MV-4-11 (cell line): Measurements from ENCODE around the gene MLLT3.
"Not testable (repeated sequence)": the region's sequence is repeated elsewhere in the genome, so short reads cannot be mapped to it uniquely, and the experiment has no call there.

Experiments used
- DNase-seq: peaks from one replicate; lab custom pipeline; 2025; lab: John Stamatoyannopoulos, UW

The MLLT3 gene

DNA sequence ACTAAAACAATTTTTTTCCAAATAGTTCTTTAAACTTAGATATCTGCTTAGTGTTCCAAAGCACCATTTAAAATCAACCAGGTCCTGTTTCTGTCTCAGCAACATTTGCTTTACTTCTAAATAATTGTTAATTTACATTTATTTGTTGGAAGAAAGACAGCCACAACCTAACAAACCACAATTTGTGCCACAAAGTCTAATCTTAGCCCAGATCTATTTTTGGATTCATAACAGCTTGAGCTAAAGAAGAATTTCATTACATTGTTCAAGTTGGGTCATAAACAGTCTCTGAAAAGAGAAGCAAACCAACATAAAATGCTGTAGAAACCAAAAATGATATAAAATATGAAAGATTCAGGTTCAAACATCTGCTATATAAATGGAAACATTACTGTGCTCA lies 24.4 kb downstream of the MLLT3 start:
- no peak for DNase-seq

DNA sequence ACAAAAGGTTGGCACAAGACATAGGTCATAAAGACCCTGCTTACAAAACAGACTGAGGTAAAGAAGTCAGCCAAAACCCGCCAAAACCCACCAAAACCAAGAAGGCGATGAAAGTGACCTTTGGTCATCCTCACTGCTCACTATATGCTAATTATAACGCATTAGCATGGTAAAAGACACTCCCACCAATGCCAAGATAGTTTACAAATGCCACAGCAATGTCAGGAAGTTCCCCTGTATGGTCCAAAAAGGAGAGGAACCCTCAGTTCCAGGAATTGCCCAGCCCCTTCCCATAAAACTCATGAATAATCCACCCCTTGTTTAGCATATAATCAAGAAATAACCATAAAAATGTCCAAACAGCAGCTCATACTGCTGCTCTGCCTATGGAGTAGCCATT lies 27.7 kb downstream of the MLLT3 start:
- no peak for DNase-seq

GRCh38 chr9:20593537-20593936 lies 28.8 kb downstream of the MLLT3 start:
- no peak for DNase-seq

DNA sequence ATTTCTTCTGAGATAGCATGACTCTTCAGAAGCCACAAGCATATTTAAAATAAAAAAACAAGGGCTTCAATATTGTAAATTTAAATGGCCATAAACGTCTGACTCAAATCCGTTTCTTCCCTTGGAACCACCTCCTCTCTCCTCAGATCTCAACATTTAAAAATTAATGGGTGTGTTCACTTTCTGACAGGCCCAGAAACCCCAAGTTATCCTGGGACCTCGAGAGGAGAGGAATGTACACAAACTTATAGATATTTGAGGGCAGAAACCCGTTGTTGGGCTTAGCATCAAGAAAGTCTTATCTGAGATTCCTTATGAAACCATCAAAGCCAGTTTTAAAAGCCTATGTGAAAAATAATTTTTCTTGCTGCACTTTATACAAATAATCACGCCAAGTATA lies 29.2 kb downstream of the MLLT3 start:
- DNase-seq = no peak

- DNase-seq = no peak
Observed at GRCh38 chr9:20592673-20593072, 29.6 kb downstream of the MLLT3 start.

DNA sequence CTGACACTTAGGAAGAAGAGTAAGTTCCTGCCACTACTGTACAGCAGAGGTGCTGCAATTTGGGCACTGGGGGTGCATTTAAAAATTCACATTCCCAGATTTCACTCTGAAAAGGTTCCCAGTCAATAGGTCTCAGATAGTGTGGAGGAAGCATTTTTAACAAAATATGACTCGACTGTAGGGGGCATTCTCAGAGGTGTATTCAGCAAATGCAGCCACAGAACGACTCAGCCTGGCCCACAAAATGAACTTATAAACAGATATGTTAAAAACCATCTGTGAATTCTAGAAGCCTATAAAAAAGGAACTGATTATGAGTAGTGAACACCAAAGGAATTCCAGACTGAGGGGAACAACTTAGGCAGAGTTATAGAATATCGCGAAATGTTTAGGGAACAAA lies 31.1 kb downstream of the MLLT3 start:
- DNase-seq = no peak

GRCh38 chr9:20584968-20585643 lies 37.2 kb downstream of the MLLT3 start:
- DNase-seq = no peak

DNA sequence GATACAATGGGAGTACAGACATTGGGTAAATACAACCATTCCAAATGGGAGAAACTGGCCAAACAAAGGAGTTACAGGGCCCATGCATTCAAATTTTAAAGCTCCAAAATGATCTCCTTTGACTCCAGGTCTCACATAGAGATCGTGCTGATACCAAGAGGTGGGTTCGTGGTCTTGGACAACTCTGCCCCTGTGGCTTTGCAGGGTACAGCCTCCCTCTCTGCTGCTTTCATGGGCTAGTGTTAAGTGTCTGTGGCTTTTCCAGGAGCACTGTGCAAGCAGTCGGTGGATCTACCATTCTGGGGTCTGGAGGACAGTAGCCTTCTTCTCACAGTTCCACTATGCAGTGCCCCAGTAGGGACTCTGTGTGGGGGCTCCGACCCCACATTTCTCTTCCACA lies 39.2 kb downstream of the MLLT3 start:
- DNase-seq = not testable (repeated sequence)

GRCh38 chr9:20582150-20582549 lies 40.1 kb downstream of the MLLT3 start:
- no peak for DNase-seq

GRCh38 chr9:20580673-20581072 lies 41.6 kb downstream of the MLLT3 start:
- DNase-seq = no peak

DNA sequence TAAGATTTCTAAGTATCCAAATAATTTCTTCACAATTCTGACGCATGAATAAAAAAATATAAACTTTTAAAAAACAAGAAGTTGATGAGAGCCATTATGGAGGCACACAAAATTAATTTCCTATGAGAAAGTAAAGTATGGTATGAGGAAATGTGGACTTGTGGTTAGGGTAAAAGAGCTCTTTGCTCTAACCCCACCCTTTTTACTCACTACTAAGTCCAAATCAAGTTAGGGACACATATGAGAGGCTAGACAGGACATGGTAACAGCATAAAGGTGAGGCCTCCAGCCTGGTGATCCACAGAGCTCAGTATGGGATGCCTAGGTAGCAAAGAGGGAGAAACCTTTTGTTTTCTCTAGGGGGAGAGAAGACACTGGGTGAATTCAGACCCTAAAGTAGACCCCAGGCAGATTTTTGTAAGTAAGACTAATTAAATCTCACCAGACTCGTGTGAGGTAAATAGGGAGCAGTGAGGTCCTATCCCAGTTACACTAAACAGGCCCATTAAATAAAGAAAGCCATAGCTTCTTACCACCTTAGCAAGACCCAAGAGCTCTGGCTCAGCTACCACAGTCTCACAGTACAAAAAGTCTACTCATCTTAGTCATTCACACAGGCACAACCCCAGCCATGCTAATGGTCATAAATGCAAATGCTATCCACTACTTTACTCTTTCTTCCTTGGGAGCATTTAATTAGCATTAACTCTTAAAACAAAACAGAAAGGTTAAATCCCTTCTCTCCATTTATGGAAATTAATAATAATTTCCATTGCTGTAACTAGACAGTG lies 42.6 kb downstream of the MLLT3 start:
- DNase-seq = no peak

DNA sequence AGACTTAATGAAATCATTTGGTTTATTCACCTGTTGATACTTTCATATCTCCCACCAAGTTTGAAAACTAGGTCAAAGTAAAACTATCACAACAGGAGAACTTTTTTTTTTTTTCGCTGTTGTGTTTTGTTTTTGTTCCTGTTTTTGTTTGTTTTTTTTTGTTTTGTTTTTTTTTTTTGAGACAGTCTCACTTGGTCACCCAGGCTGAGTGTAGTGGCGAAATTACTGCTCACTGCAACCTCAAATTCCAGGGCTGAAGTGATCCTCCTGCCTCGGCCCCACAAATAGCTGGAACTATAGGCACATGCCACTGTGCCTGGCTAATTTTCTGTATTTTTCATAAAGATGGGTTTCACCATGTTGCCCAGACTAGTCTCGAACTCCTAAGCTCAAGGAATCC lies 49.3 kb downstream of the MLLT3 start:
- DNase-seq = no peak

DNA sequence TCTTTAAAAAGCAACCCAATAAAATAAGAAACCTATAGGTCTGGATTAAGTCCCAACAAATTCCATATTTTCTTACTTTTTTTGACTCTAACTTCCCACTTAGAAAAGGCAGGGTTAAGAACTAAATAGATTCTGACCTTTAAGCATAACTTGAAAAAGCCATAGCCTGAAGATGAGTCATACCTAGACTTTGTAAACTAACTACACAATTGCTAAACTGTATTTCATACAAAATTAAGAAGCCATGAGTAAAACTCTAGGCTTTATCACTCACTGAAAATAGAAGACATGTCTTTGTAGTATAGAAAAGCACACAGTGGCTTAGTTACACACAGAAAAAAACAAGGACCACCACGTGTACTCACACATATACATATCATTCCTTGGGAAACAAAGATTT lies 51.5 kb downstream of the MLLT3 start:
- no peak for DNase-seq

DNA sequence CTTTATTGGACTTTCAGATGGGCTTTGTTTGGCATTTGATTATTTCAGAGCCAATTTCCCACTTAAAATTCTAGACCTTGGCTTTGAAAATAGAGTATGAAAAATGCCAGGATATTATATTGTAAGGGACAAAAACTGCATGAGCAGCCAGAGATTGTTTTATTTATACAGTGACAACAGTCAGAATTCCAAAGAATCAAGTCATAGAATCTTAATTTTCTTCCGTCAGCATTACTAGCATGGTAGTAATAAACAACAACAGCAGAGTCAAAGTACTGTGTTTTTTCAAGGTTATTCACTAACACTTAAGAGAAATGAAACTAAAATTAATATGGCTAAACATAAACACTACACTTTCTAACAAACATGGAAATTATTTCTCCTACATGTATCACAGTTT lies 52.2 kb downstream of the MLLT3 start:
- no peak for DNase-seq

DNA sequence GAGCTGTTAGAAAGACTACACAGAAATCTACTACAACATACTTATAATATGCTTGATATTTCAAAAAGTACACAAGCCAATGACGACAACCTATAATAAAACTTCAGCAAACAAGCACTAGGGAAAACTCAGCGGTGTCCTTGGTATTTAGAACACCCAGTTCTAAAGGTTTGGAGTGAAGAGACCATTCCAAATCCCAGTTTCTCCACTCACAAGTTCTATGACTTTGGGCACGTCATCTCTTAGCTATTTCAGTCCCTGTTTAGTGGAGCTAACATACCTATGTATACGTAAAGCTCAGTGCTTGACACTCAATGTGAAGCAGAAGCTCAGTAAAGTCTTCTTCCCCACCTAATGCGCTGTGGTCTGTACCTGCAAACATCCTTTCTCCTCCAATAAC lies 52.8 kb downstream of the MLLT3 start:
- no peak for DNase-seq

GRCh38 chr9:20568400-20568799 lies 53.9 kb downstream of the MLLT3 start:
- no peak for DNase-seq

- no peak for DNase-seq
Observed at GRCh38 chr9:20566401-20566800, 55.9 kb downstream of the MLLT3 start.

- no peak for DNase-seq
Observed at GRCh38 chr9:20564650-20565049, 57.6 kb downstream of the MLLT3 start.

GRCh38 chr9:20563917-20564316 lies 58.4 kb downstream of the MLLT3 start:
- no peak for DNase-seq

DNA sequence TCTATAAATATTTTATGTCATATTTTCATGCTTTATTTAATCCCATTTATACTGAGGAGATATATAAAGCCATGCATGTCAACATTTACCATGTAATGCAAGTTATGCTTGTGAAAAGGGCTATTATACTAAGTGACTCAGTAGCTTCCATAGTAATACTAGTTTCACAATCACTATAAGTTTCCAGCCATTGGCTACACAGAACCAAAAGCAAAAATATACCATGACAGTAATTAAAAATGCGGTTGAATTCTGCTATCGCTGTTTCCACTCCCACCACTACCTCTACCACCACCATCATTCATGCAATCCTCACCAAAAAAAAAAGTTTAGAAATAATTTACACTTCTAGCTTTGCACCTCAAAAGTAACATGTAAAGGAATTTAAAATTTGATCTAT lies 60.2 kb downstream of the MLLT3 start:
- no peak for DNase-seq

DNA sequence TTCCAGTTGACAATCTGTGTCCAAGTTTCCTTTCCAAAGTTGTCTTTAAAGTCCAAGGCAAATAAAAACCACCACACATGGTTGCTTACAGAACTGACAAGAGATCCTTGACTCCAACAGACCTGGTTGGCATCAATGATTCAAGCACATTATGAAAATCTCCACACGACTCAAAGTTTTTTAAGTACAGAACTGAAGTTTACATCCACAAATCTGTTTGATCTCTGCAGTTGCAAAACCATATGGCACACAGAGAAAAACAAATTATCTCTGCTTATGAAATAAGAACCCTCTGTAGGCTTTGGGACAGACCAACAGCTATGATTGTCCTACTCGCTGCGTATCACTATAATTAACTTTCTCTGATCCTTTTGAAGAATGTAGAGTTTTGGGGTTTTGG lies 60.8 kb downstream of the MLLT3 start:
- no peak for DNase-seq

- no peak for DNase-seq
Observed at GRCh38 chr9:20559231-20559890, 62.9 kb downstream of the MLLT3 start.

DNA sequence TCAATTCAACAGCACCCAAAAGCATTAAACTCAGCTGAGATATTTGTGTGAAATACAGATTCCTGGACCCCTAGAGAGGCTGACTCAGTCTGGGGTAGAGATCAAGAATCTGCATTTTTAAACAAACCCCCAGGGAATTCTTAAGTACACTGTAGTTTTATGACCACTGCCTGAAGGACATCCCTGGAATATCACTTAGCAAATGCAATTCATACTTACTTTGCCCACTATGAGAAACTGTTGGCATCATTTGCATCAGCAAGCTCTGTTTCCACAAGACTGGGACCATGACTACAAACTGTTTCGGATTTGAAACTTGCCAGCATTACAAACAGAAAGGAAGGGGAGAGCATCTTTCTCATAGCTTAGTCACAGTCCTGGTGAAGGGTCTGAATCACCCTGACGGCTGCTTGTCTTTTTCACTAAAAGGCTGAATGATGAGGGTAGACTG lies 63.7 kb downstream of the MLLT3 start:
- no peak for DNase-seq
